ENCODE measurements around the gene DPPA5. TPM values are rescaled to one million over a fixed set of nuclear protein-coding genes. Genes with fewer than 3 reads are reported as not detected.

DPPA5 gene
- polyA plus RNA-seq, 1 donor (not counting 4 experiments of a cell fraction or from before 2014, with no cell fraction given) = not detected

DNA sequence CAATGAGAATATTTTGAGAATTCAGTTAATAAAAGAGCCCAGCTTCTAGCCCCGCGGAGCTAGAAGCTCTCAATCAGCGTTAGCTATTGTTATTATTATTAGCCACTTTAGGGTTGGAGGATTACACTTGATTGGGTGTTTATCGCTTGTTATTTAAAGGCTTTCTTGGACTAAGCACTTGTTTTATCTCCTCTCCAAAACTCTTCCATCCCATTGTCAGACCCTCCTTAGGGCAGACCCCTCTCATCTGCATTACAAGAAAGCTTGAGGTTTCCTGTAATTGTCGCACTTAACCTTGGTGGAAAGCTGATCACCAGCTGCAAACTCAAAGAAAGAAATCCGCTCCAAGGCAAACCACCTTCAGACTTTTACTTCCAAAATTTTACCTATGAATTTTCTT, 4.8 kb downstream of the DPPA5 start:
- no peak overlapping the region for H3K9ac ChIP-seq (ENCODE audit: control insufficient read depth, extremely low read depth, insufficient read depth, low read length)
- DNase-seq (ENCODE audit: low read depth, low spot score) (no peak), FAIRE-seq (no peak)
- H3K4me2 ChIP-seq (ENCODE audit: control insufficient read depth, extremely low read depth, insufficient read depth, low read depth, low read length) = no peak overlapping the region
- H3K9me3 ChIP-seq (ENCODE audit: control insufficient read depth, low read depth, low read length) = no peaks in the 10 kb centered on the region
- no peaks in the 10 kb centered on the region for H3K4me1 ChIP-seq (ENCODE audit: control insufficient read depth, extremely low read depth, insufficient read depth, low read length)
- peaks cover 23% of the 10 kb centered on the region for H3K27me3 ChIP-seq (ENCODE audit: control insufficient read depth, extremely low read depth, insufficient read depth, low read length)
- no peak overlapping the region for H2AFZ ChIP-seq (ENCODE audit: control insufficient read depth, low read length)
- H3K9me1 ChIP-seq (ENCODE audit: control insufficient read depth, extremely low read depth, insufficient read depth, low read length) = no peaks in the 10 kb centered on the region
- H3K4me3 ChIP-seq (ENCODE audit: control insufficient read depth in 2 of 3, extremely low read depth in 1 of 3, insufficient read depth in 2 of 3, low read depth in 1 of 3, low read length in 3 of 3) = no peak overlapping the region
- dilution Hi-C loops (cut with MboI; ENCODE audit: extremely low pct_ligation_motif_present, low sequenced_read_pairs) = no loop called here
- no peak for TF ChIP-seq CTCF (optimal IDR thresholded peaks at IDR 0.05 in 1 of 3, IDR thresholded peaks at IDR 0.05 in 1 of 3, conservative IDR thresholded peaks at IDR 0.05 in 1 of 3; ENCODE audit: extremely low read depth in 1 of 3, insufficient read depth in 2 of 3, low read length in 3 of 3)
- H3K36me3 ChIP-seq (ENCODE audit: control insufficient read depth in 2 of 2, extremely low read depth in 1 of 2, insufficient read depth in 2 of 2, low read length in 2 of 2) = no peaks in the 10 kb centered on the region
- no peak overlapping the region for H3K27ac ChIP-seq (ENCODE audit: control insufficient read depth, insufficient read depth, low read length)
- no peaks in the 10 kb centered on the region for H3K79me2 ChIP-seq (ENCODE audit: control insufficient read depth, insufficient read depth, low read length)
- H4K20me1 ChIP-seq (ENCODE audit: control insufficient read depth, extremely low read depth, insufficient read depth, low read length) = no peaks in the 10 kb centered on the region

DNA sequence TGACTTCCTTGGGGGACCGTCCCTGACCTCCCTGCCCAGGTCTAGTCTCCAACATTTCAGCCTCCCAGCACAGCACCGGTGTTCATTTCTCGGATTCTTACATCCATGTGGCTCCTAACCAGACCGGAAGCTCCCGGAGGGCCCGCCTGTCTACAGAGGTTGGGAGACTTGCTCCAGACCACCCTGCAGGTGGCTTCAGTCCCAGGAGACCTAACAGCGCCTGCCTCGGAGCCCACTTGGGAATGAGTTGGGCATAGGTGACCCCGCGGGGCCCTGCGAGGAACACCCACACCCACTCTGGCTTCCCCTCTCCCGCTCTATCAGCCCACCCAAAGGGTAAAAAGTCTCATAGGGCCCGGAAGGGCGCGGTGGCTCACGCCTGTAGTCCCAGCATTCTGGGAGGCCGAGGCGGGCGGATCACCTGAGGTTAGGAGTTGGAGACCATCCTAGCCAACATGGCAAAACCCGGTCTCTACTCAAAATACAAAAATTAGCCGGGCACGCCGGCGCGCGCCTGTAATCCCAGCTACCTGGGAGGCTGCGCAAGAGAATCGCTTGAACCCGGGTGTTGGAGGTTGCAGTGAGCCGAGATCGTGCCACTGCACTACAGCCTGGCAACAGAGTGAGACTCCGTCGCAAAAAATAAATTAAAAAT, 5.4 kb downstream of the DPPA5 start:
- Histone ChIP-seq H2AFZ (ENCODE audit: control insufficient read depth, low read length) (no peak overlapping the region), H3K4me1 (ENCODE audit: control insufficient read depth, extremely low read depth, insufficient read depth, low read length) (no peaks in the 10 kb centered on the region), H3K9me3 (ENCODE audit: control insufficient read depth, low read depth, low read length) (no peaks in the 10 kb centered on the region), H3K9me1 (ENCODE audit: control insufficient read depth, extremely low read depth, insufficient read depth, low read length) (no peaks in the 10 kb centered on the region), H3K27me3 (ENCODE audit: control insufficient read depth, extremely low read depth, insufficient read depth, low read length) (peaks cover 23% of the 10 kb centered on the region), H3K36me3 (ENCODE audit: control insufficient read depth in 2 of 2, extremely low read depth in 1 of 2, insufficient read depth in 2 of 2, low read length in 2 of 2) (no peaks in the 10 kb centered on the region), H3K9ac (ENCODE audit: control insufficient read depth, extremely low read depth, insufficient read depth, low read length) (no peak overlapping the region), H3K79me2 (ENCODE audit: control insufficient read depth, insufficient read depth, low read length) (no peaks in the 10 kb centered on the region), H3K27ac (ENCODE audit: control insufficient read depth, insufficient read depth, low read length) (no peak overlapping the region), H3K4me2 (ENCODE audit: control insufficient read depth, extremely low read depth, insufficient read depth, low read depth, low read length) (no peak overlapping the region), H4K20me1 (ENCODE audit: control insufficient read depth, extremely low read depth, insufficient read depth, low read length) (no peaks in the 10 kb centered on the region), H3K4me3 (ENCODE audit: control insufficient read depth in 2 of 3, extremely low read depth in 1 of 3, insufficient read depth in 2 of 3, low read depth in 1 of 3, low read length in 3 of 3) (no peak overlapping the region)
- DNase-seq (ENCODE audit: low read depth, low spot score) (no peak), FAIRE-seq (no peak)
- dilution Hi-C loops (cut with MboI; ENCODE audit: extremely low pct_ligation_motif_present, low sequenced_read_pairs) = no loop called here
- no peak for TF ChIP-seq CTCF (optimal IDR thresholded peaks at IDR 0.05 in 1 of 3, IDR thresholded peaks at IDR 0.05 in 1 of 3, conservative IDR thresholded peaks at IDR 0.05 in 1 of 3; ENCODE audit: extremely low read depth in 1 of 3, insufficient read depth in 2 of 3, low read length in 3 of 3)
- peak; percentile 41 for TF ChIP-seq EZH2 (IDR thresholded peaks at IDR 0.05; ENCODE audit: low read length)

All from keratinocyte (primary cell).